GM21723 (cell line): Measurements from ENCODE around the gene HEYL.
A peak's percentile ranks its signal among the peaks of the same experiment; 100 is the strongest.

Experiments used
- ATAC-seq: cut with Tn5 transposase; IDR thresholded peaks from one replicate; pipeline ENCODE4 v1.9.1; 2021; ENCODE audit warnings: mild to moderate bottlenecking, moderate library complexity; ENCODE audit not compliant: unreplicated experiment

The HEYL gene

GRCh38 chr1:39668111-39668510, 28.7 kb upstream of the HEYL start:
- ATAC-seq = no peak

- peak; percentile 83 for ATAC-seq
Measured at GRCh38 chr1:39666772-39667171, 27.3 kb upstream of the HEYL start.

GRCh38 chr1:39663559-39663958, 24.1 kb upstream of the HEYL start:
- no peak for ATAC-seq

- ATAC-seq = no peak
Measured at GRCh38 chr1:39662861-39663260, 23.4 kb upstream of the HEYL start.

- no peak for ATAC-seq
Measured at GRCh38 chr1:39659538-39659937, 20.1 kb upstream of the HEYL start.

GRCh38 chr1:39659110-39659509, 19.7 kb upstream of the HEYL start:
- no peak for ATAC-seq

- no peak for ATAC-seq
Measured at GRCh38 chr1:39657923-39658485, 18.6 kb upstream of the HEYL start.

- no peak for ATAC-seq
Measured at GRCh38 chr1:39657402-39657801, 18.0 kb upstream of the HEYL start.

- ATAC-seq = no peak
Measured at GRCh38 chr1:39656391-39656790, 16.9 kb upstream of the HEYL start.

- ATAC-seq = no peak
Measured at GRCh38 chr1:39655578-39656268, 16.3 kb upstream of the HEYL start.

- no peak for ATAC-seq
Measured at GRCh38 chr1:39654291-39654690, 14.8 kb upstream of the HEYL start.

- peak; percentile 62 for ATAC-seq
Measured at GRCh38 chr1:39653546-39654031, 14.1 kb upstream of the HEYL start.

- ATAC-seq = no peak
Measured at GRCh38 chr1:39652554-39652953, 13.1 kb upstream of the HEYL start.

GRCh38 chr1:39652105-39652504, 12.7 kb upstream of the HEYL start:
- no peak for ATAC-seq

- no peak for ATAC-seq
Measured at GRCh38 chr1:39650431-39650830, 11.0 kb upstream of the HEYL start.

- no peak for ATAC-seq
Measured at GRCh38 chr1:39649636-39650185, 10.3 kb upstream of the HEYL start.

- ATAC-seq = no peak
Measured at GRCh38 chr1:39648496-39648895, 9.1 kb upstream of the HEYL start.

- no peak for ATAC-seq
Measured at GRCh38 chr1:39647247-39647646, 7.8 kb upstream of the HEYL start.

GRCh38 chr1:39646232-39647081, 7.0 kb upstream of the HEYL start:
- no peak for ATAC-seq

GRCh38 chr1:39645411-39646043, 6.1 kb upstream of the HEYL start:
- ATAC-seq = no peak

- no peak for ATAC-seq
Measured at GRCh38 chr1:39643705-39644104, 4.3 kb upstream of the HEYL start.
